ENCODE results near the gene HOXC11.

HOXC11 gene

DNA sequence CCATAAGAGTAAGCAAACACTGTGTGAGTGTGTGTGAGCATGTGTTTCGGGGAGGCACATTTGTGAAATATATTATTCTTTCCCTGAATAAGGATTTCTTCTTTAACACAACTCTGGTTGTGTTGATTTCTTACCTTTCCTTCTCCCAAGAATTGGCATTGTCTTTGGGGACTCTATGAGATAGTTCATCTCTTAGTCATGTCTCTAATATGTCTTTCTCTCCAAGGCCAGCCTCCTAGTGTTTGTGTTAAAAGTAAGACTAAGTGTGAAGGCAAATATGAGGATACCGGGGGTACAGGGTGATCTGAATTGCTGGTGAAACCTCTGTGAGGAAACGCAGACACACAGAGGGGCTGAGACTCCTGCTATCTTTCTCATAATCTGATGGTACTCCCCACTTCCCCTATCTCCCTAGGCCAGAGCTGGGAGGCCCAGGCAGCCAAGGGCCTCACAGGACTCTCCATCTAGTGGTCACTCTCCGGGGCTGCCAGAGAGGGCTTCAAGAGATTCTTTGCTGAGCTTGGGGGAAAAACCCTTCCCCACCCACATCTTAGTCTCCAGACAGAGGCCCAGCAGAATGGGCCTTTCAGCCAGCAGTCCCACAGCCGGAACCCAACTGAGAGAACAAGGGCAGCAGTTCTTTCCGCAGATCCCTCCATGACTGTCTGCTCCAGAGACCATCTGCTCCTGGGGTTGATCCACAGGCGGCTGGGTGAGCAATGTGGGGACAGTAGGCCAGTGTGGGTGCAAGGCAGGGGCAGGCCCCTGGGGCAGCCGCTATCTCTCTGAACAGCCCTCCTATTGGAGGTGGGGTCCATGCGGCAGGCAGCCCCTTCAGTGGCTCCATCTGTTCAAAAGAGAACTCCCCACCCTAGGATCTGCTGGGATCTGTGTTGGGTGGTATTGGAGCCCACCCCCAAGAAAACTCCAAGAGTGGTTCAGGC is 24.0 kb upstream of the HOXC11 start:
- no peak for DNase-seq
- H3K4me3 ChIP-seq: no peak overlapping the region

DNA sequence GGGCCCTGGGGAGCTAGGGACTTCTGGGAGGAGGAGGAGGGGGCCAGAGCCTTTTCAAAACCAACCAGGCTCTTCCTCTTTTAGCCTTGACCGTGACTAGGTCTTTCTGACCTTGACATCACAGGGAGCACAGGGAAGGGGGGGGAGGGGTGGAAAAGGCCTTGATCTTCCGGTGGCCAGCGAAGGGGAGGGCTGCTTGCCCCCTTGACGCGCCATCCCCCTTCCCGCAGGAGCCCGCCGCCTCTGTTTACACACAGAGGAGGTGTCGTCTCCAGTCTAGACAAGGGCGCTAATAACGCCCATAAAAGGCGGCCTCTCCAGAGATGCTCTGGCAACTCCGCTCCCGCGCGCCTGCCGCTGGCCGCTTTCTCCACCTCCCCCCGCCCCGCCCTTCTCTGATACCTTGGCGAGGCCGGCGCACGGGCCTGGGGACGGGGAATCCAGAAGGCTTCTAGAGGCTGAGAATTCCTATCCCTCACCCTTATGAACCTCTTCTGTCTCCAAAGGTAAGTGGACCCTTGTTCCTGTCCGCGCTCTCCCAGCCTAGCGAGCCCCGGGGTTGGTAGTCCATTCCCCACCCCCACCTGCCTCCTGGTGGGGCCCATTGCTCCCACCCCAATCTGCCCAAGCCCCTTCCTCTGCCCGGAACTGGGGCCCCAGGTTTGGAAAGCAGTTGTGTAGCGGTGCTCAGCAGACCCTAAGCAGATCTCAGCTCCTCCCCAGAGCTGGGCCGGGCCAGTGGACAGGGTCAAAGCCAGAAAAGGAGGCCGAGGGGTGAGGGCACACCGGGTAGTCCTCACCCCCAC is 23.1 kb upstream of the HOXC11 start:
- Histone ChIP-seq H3K9me3 (no peaks in the 10 kb centered on the region), H3K4me3 (no peak overlapping the region), H3K4me1 (peaks cover 0 to 11% (median 5%) of the 10 kb centered on the region in 4 donors), H3K27me3 (peaks cover 0 to 59% of the 10 kb centered on the region in 2 donors), H3K27ac (no peak overlapping the region), H3K36me3 (no peaks in the 10 kb centered on the region)
- TF ChIP-seq, protein P1, sequence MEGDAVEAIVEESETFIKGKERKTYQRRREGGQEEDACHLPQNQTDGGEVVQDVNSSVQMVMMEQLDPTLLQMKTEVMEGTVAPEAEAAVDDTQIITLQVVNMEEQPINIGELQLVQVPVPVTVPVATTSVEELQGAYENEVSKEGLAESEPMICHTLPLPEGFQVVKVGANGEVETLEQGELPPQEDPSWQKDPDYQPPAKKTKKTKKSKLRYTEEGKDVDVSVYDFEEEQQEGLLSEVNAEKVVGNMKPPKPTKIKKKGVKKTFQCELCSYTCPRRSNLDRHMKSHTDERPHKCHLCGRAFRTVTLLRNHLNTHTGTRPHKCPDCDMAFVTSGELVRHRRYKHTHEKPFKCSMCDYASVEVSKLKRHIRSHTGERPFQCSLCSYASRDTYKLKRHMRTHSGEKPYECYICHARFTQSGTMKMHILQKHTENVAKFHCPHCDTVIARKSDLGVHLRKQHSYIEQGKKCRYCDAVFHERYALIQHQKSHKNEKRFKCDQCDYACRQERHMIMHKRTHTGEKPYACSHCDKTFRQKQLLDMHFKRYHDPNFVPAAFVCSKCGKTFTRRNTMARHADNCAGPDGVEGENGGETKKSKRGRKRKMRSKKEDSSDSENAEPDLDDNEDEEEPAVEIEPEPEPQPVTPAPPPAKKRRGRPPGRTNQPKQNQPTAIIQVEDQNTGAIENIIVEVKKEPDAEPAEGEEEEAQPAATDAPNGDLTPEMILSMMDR (IDR thresholded peaks at IDR 0.05): no peak
- intact Hi-C loops (cut with DNase I; ENCODE audit: low total_unique reads): no loop called here
- peak in 1 of 2 donors; percentile 56 for DNase-seq

More for the DNA sequence above, 24.0 kb upstream of the HOXC11 start:
- no peaks in the 10 kb centered on the region for H3K36me3 ChIP-seq
- TF ChIP-seq, protein P1 (IDR thresholded peaks at IDR 0.05): no peak
- intact Hi-C loops (cut with DNase I; ENCODE audit: low total_unique reads): no loop called here
- H3K27ac ChIP-seq: no peak overlapping the region
- H3K27me3 ChIP-seq: peaks cover 0 to 59% of the 10 kb centered on the region in 2 donors
- H3K9me3 ChIP-seq: no peaks in the 10 kb centered on the region
- H3K4me1 ChIP-seq: peaks cover 0 to 10% (median 4%) of the 10 kb centered on the region in 4 donors

DNA sequence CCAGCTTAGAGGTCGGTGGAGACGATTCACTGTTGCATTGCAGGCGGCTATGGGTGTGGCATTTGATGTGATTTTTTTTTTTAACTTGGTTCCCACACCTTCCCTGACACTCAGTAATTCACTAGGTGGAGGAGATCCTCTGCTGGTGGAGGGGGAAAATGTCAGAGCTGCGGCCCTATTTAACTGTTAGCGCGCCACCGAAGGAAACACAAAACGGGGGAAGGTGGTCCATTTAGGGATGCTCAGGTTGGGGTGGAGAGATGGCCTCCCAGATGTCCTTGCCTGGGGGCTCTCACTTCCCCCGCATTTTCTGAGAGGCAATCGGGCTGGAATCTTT is 22.5 kb upstream of the HOXC11 start:
- intact Hi-C loops (cut with DNase I; ENCODE audit: low total_unique reads): no loop called here
- no peak for DNase-seq
- H3K27me3 ChIP-seq: peaks cover 5 to 59% of the 10 kb centered on the region in 2 donors

DNA sequence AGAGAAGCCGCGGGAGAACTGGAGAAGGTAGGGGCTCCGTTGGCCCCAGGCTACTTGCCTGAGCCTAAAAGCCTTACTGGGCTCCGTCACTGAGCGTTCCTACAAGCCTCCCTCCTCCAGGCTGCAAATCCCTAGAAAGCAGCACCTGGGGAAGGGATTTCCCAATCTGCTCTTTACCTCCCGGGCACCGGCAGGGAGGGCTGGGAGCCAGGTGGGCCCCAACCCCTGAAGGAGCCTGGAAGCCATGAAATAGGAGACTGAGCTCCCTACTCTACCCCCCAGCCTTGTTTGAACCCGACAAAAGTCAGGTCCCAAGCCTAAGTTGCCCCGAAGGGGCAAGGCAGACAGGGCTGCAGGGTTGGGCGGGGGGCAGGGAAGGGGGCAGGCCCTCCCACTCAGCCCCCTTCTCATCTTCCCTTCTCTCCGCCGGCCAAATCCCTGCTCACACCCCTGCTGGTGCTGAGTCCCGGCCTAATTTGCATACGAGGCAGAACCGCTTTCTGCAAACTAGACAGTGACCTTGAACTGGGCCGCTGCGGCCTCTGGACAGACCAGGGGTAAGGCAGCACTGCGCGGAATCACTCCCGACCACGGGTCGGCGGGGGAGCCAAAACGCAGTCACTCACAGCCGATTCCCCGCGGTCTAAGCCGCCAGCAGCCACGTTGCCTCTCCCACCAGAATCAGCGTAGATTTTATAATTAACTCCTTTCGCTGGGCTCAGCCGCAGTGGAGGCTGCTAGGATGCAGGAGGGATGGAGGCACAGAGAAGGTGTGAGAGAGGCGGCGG is 21.9 kb upstream of the HOXC11 start:
- TF ChIP-seq, protein P1 (IDR thresholded peaks at IDR 0.05): no peak
- Histone ChIP-seq H3K4me3 (no peak overlapping the region), H3K27me3 (peaks cover 5 to 59% of the 10 kb centered on the region in 2 donors), H3K4me1 (peaks cover 0 to 19% (median 9%) of the 10 kb centered on the region in 4 donors), H3K27ac (no peak overlapping the region), H3K36me3 (no peaks in the 10 kb centered on the region), H3K9me3 (no peaks in the 10 kb centered on the region)
- DNase-seq: peak in 1 of 2 donors; percentile 57
- intact Hi-C loops (cut with DNase I; ENCODE audit: low total_unique reads): no loop called here

More for the DNA sequence above, 22.5 kb upstream of the HOXC11 start:
- Histone ChIP-seq H3K4me3 (no peak overlapping the region), H3K4me1 (peaks cover 0 to 17% (median 8%) of the 10 kb centered on the region in 4 donors), H3K36me3 (no peaks in the 10 kb centered on the region), H3K27ac (no peak overlapping the region), H3K9me3 (no peaks in the 10 kb centered on the region)
- TF ChIP-seq, protein P1 (IDR thresholded peaks at IDR 0.05): no peak

All from tibial artery (tissue), 4 donors.